Measurements from ENCODE around the gene GALNT18. TPM values are rescaled to one million over a fixed set of nuclear protein-coding genes. Genes with fewer than 3 reads are reported as not detected.

Gene GALNT18
- total RNA-seq, 1 donor from 2014 or later, result 76.9 TPM

GRCh38 chr11:11382858-11383532 lies 238.8 kb downstream of the GALNT18 start:
- peaks cover 15% of the 10 kb centered on the region for H3K9me3 Mint-ChIP-seq (ENCODE audit: unreplicated experiment)
- H3K4me1 Mint-ChIP-seq (ENCODE audit: low read depth, unreplicated experiment), result peaks cover 16% of the 10 kb centered on the region
- no peak for DNase-seq
- TF ChIP-seq CTCF (IDR thresholded peaks at IDR 0.05; ENCODE audit: partially characterized antibody, unreplicated experiment), result no peak
- H3K27me3 Mint-ChIP-seq (ENCODE audit: unreplicated experiment), result peaks cover 10% of the 10 kb centered on the region
- peak overlapping the region; percentile 24 for H3K27ac Mint-ChIP-seq (ENCODE audit: unreplicated experiment)
- peaks cover 6% of the 10 kb centered on the region for H3K36me3 Mint-ChIP-seq (ENCODE audit: unreplicated experiment)
- H3K4me3 Mint-ChIP-seq (ENCODE audit: unreplicated experiment), result no peak overlapping the region

GRCh38 chr11:11381471-11382105 lies 240.2 kb downstream of the GALNT18 start:
- H3K36me3 Mint-ChIP-seq (ENCODE audit: unreplicated experiment), result peaks cover 6% of the 10 kb centered on the region
- TF ChIP-seq CTCF (IDR thresholded peaks at IDR 0.05; ENCODE audit: partially characterized antibody, unreplicated experiment), result no peak

GRCh38 chr11:11380883-11381282 lies 240.9 kb downstream of the GALNT18 start:
- Mint-ChIP-seq H3K27me3 (ENCODE audit: unreplicated experiment) (peaks cover 10% of the 10 kb centered on the region), H3K27ac (ENCODE audit: unreplicated experiment) (no peak overlapping the region), H3K9me3 (ENCODE audit: unreplicated experiment) (peaks cover 13% of the 10 kb centered on the region), H3K4me1 (ENCODE audit: low read depth, unreplicated experiment) (peaks cover 16% of the 10 kb centered on the region), H3K4me3 (ENCODE audit: unreplicated experiment) (no peak overlapping the region), H3K36me3 (ENCODE audit: unreplicated experiment) (peaks cover 6% of the 10 kb centered on the region)
- no peak for TF ChIP-seq CTCF (IDR thresholded peaks at IDR 0.05; ENCODE audit: partially characterized antibody, unreplicated experiment)
- no peak for DNase-seq

More at GRCh38 chr11:11381471-11382105, 240.2 kb downstream of the GALNT18 start:
- Mint-ChIP-seq H3K27ac (ENCODE audit: unreplicated experiment) (no peak overlapping the region), H3K4me3 (ENCODE audit: unreplicated experiment) (no peak overlapping the region), H3K9me3 (ENCODE audit: unreplicated experiment) (peaks cover 13% of the 10 kb centered on the region), H3K4me1 (ENCODE audit: low read depth, unreplicated experiment) (peaks cover 16% of the 10 kb centered on the region), H3K27me3 (ENCODE audit: unreplicated experiment) (peaks cover 10% of the 10 kb centered on the region)
- no peak for DNase-seq

GRCh38 chr11:11380340-11380739 lies 241.5 kb downstream of the GALNT18 start:
- peaks cover 6% of the 10 kb centered on the region for H3K36me3 Mint-ChIP-seq (ENCODE audit: unreplicated experiment)
- no peak overlapping the region for H3K4me3 Mint-ChIP-seq (ENCODE audit: unreplicated experiment)
- peaks cover 16% of the 10 kb centered on the region for H3K4me1 Mint-ChIP-seq (ENCODE audit: low read depth, unreplicated experiment)
- peaks cover 8% of the 10 kb centered on the region for H3K27me3 Mint-ChIP-seq (ENCODE audit: unreplicated experiment)
- no peak for TF ChIP-seq CTCF (IDR thresholded peaks at IDR 0.05; ENCODE audit: partially characterized antibody, unreplicated experiment)
- H3K9me3 Mint-ChIP-seq (ENCODE audit: unreplicated experiment), result peaks cover 13% of the 10 kb centered on the region
- no peak overlapping the region for H3K27ac Mint-ChIP-seq (ENCODE audit: unreplicated experiment)
- DNase-seq, result no peak

GRCh38 chr11:11379661-11380060 lies 242.1 kb downstream of the GALNT18 start:
- no peak for TF ChIP-seq CTCF (IDR thresholded peaks at IDR 0.05; ENCODE audit: partially characterized antibody, unreplicated experiment)

More at GRCh38 chr11:11379661-11380060, 242.1 kb downstream of the GALNT18 start:
- Mint-ChIP-seq H3K27ac (ENCODE audit: unreplicated experiment) (no peak overlapping the region), H3K4me3 (ENCODE audit: unreplicated experiment) (no peak overlapping the region), H3K27me3 (ENCODE audit: unreplicated experiment) (peaks cover 6% of the 10 kb centered on the region), H3K9me3 (ENCODE audit: unreplicated experiment) (peaks cover 12% of the 10 kb centered on the region), H3K4me1 (ENCODE audit: low read depth, unreplicated experiment) (peaks cover 16% of the 10 kb centered on the region), H3K36me3 (ENCODE audit: unreplicated experiment) (peaks cover 6% of the 10 kb centered on the region)
- DNase-seq, result no peak
